Small intestine (tissue), 7 donors: Measurements from ENCODE around the gene CLEC2L. TPM values are rescaled to one million over a fixed set of nuclear protein-coding genes. Genes with fewer than 3 reads are reported as not detected.

Experiments used
- DNase-seq, 2 donors: peaks; one replicate each; pipeline versions ENCODE4 v3.0.0 to v3.0.0-alpha.2; 2013
- FAIRE-seq: peaks from 2 replicates; lab custom pipeline; 2012; peaks lifted over from hg19 to GRCh38; lab: Jason Lieb, UNC
- H3K27ac ChIP-seq, 3 donors: one replicate each; pipeline ENCODE4 v1.5.1; 2013; ENCODE audit warnings: low read length in 2 of 3, mild to moderate bottlenecking in 2 of 3, control low read depth in 1 of 3, inconsistent platforms in 1 of 3, low read depth in 1 of 3, moderate library complexity in 1 of 3
- H3K27me3 ChIP-seq, 3 donors: one replicate each; pipeline ENCODE4 v1.6.1; 2013; ENCODE audit warnings: low read length in 3 of 3, inconsistent platforms in 1 of 3; ENCODE audit not compliant: control insufficient read depth in 3 of 3, insufficient read depth in 3 of 3
- H3K36me3 ChIP-seq, 3 donors: one replicate each; pipeline ENCODE4 v1.6.1; 2013; ENCODE audit warnings: low read length in 3 of 3, inconsistent platforms in 1 of 3, low read depth in 1 of 3, mild to moderate bottlenecking in 1 of 3, moderate library complexity in 1 of 3; ENCODE audit not compliant: control insufficient read depth in 3 of 3, insufficient read depth in 2 of 3
- H3K4me1 ChIP-seq, 3 donors: one replicate each; pipeline ENCODE4 v1.6.1; 2013; ENCODE audit warnings: low read length in 2 of 3, inconsistent platforms in 1 of 3, low read depth in 1 of 3, mild to moderate bottlenecking in 1 of 3, moderate library complexity in 1 of 3; ENCODE audit not compliant: control insufficient read depth in 3 of 3, insufficient read depth in 2 of 3
- H3K4me3 ChIP-seq, 3 donors: one replicate each; pipeline ENCODE4 v1.5.1; 2013; ENCODE audit warnings: low read length in 3 of 3, control low read depth in 1 of 3, inconsistent platforms in 1 of 3, low read depth in 1 of 3, mild to moderate bottlenecking in 1 of 3, moderate library complexity in 1 of 3
- H3K9me3 ChIP-seq, 2 donors: one replicate each; pipeline ENCODE4 v1.6.1; 2013; ENCODE audit warnings: low read depth in 1 of 2, low read length in 1 of 2; ENCODE audit not compliant: control insufficient read depth in 2 of 2, insufficient read depth in 1 of 2
- WGBS, 3 donors: extraction: QIAGEN DNeasy Blood & Tissue Kit; methylation state at CpG; one replicate each; pipeline ENCODE4 v1.1.7; 2013; 5-methylcytosine and 5-hydroxymethylcytosine counted together
- polyA plus RNA-seq, 4 donors: library from polyadenylated mRNA; stranded (reverse) in 3 of 4; unstranded in 1 of 4; fragments of 200-250 nt in 3 of 4; fragments of 120-200 nt in 1 of 4; gene quantifications; one replicate each; pipeline versions ENCODE4 v1.2.1 to v1.2.3, GENCODE V29; 2013
- donor health status: healthy with polysubstance abuse.
- donor health status: control.
- donor health status: control.
- donor health status: Bipolar disorder and iron deficiency.
- donor health status: healthy.

CLEC2L gene
- polyA plus RNA-seq, 4 donors, result 0.22 to 1.4 TPM; not detected in 2

DNA sequence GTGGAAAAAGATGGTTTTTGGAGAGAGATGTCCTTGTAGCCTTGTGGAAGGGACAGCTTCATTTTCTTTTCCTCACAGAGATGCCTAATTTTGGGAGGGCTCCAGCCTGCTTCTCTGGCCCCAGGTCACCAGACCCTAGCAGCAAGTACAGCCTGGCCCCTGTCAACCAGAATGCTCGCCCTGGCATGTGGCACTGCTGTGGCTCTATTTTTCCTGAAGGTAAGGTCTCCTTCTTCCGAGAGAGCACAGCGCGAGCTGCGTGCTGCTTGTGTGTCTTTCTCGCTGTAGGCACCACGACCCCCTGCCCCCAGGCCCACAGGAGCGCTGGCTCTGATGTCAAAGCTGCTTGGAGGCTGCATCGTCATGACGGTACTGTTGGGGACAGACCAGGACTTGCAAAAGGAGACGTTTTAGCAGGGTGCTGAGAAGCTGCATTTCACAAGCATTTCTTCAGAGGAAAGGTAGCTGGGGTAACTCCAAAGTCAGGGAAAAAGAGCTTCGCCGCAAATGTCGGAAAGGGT lies 58.7 kb downstream of the CLEC2L start:
- Histone ChIP-seq H3K36me3 (peaks cover 8 to 63% (median 26%) of the 10 kb centered on the region in 3 donors), H3K4me3 (no peak overlapping the region), H3K4me1 (no peaks in the 10 kb centered on the region), H3K9me3 (no peaks in the 10 kb centered on the region), H3K27ac (no peak overlapping the region), H3K27me3 (no peaks in the 10 kb centered on the region)
- no peak for FAIRE-seq
- 92 to 97% (median 94%) methylated on average over 14 of the region's 14 CpGs for WGBS, 3 donors
- DNase-seq, result no peak

DNA sequence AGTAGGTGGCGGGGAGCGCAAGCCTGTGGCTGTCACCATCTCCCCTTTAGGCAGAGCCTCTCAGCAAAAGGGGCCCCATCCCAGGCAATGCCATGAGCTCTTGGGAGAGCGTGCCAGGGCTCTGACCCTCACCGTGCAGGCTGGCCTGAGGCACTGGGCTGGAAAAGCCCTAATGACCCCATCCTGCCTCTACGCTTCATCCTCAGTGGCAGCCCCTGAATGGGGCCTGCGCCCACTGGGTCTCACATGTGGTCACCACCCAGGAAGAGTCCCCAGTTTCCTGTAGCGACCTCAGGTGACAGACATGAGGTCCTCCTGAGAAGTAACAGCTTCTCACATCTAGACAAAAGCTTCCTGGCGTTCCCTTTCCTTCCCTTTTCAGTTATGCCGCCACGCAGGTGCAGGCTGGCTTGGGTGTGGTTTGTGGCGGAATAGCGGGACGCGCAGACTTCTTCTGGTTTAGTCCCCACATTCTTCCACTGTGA lies 59.2 kb downstream of the CLEC2L start:
- peaks cover 10 to 65% (median 26%) of the 10 kb centered on the region in 3 donors for H3K36me3 ChIP-seq
- H3K4me1 ChIP-seq, result no peaks in the 10 kb centered on the region
- H3K27me3 ChIP-seq, result no peaks in the 10 kb centered on the region
- DNase-seq (no peak), FAIRE-seq (no peak)
- WGBS, 3 donors, result 83 to 91% (median 84%) methylated on average over 14 of the region's 14 CpGs
- H3K4me3 ChIP-seq, result no peak overlapping the region
- H3K9me3 ChIP-seq, result no peaks in the 10 kb centered on the region
- H3K27ac ChIP-seq, result no peak overlapping the region

DNA sequence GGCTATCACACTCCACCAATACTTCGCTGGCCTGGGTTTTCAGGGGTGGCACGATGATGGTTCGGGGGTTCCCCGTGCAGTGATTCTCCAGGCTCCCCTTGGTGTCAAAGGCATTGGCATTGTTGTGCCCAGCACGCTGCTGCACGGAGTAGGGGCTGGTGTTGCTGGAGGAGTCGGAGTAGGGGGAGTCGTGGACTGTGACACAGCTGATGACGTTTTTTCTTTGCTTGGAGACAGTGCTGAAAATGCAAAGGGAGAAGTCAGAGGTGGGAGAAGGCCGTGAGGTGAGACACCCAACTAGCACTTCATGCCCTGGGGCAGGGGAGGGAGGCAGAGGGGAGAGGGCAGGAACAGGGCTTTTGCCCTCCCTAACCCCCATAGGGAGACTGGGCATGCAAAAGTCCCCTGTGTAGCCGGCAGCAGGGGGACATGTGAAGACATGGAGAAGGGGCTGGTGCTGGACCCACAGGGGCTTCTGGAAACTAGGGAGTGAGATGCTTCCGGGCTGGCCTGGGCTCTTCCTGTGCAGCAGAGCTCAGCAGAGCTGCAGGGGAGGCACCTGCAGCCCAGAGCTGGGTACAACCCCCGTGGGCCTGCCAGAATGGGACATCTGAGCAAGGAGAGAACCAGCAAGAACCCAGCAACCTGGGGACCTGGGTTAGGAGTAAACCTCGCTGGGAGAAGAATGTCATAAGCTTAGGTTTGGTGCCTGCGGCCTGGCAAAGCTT lies 60.5 kb downstream of the CLEC2L start:
- Histone ChIP-seq H3K36me3 (peaks cover 10 to 73% (median 26%) of the 10 kb centered on the region in 3 donors), H3K27me3 (no peaks in the 10 kb centered on the region), H3K9me3 (no peaks in the 10 kb centered on the region), H3K4me3 (no peak overlapping the region), H3K27ac (no peak overlapping the region), H3K4me1 (no peaks in the 10 kb centered on the region)
- no peak for FAIRE-seq
- no peak for DNase-seq
- 91 to 97% (median 95%) methylated on average over 15 of the region's 15 CpGs for WGBS, 3 donors

DNA sequence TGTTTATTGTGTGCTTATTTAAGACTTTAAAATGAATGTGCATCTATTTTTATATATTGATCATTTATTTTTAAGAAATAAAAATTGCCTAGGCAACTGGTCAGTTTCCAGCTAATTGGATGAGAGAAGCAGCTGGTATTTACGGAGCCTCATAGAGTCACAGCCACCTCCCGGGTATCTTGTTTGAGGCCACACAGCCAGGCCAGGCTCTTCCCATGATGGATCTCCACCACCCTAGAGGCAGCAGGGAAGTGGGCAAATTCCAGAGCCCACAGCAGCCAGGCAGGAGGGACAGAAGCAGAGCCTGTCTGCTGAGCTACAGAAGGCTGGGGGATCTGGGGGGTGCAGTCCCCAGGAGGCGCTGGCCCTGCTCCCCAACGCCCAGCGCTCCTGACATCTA lies 61.6 kb downstream of the CLEC2L start:
- DNase-seq (no peak), FAIRE-seq (no peak)
- no peaks in the 10 kb centered on the region for H3K27me3 ChIP-seq
- H3K4me3 ChIP-seq, result no peak overlapping the region
- H3K4me1 ChIP-seq, result no peaks in the 10 kb centered on the region
- H3K27ac ChIP-seq, result no peak overlapping the region
- peaks cover 8 to 69% (median 26%) of the 10 kb centered on the region in 3 donors for H3K36me3 ChIP-seq
- H3K9me3 ChIP-seq, result no peaks in the 10 kb centered on the region
- 74 to 86% (median 77%) methylated on average over 5 of the region's 5 CpGs for WGBS, 3 donors

DNA sequence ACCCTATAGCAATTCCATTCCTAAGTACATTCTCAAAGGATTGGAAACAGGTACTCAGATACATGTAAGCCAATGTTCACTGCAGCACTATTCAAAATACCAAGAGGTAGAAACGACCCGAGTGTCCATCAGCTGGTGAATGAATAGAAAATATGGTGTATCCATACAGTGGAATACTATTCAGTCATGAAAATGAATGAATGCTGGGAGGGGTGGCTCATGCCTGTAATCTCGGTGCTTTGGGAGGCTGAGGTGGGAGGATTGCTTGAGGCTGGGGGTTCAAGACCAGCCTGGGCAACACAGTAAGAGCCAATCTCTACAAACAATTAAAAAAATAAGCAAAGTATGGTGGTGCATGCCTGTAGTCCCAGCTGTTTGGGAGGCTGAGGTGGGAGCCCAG lies 62.8 kb downstream of the CLEC2L start:
- no peak for FAIRE-seq
- WGBS, 3 donors, result 94 to 97% (median 97%) methylated on average over 3 of the region's 3 CpGs

DNA sequence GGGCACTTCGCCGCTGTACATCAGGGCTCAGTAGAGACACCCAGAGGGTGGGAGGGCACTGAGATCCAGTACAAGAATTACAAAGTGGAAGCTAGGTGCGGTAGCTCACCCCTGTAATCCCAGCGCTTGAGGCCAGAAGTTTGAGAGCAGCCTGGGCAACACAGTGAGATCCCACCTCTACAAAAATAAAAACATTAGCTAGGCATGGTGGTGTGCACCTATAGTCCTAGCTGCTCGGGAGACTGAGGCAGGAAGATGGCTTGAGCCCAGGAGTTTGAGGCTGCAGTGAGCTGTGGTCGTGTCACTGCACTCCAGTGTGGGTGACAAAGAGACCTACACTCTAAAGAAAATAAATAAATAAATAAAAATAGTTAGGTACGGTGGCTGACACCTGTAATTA lies 64.0 kb downstream of the CLEC2L start:
- FAIRE-seq (no peak), DNase-seq (no peak)
- Histone ChIP-seq H3K4me3 (no peak overlapping the region), H3K4me1 (no peaks in the 10 kb centered on the region), H3K27me3 (no peaks in the 10 kb centered on the region), H3K36me3 (peaks cover 12 to 59% (median 14%) of the 10 kb centered on the region in 3 donors), H3K27ac (no peak overlapping the region), H3K9me3 (no peaks in the 10 kb centered on the region)
- 95 to 97% (median 97%) methylated on average over 7 of the region's 7 CpGs for WGBS, 3 donors

More for the DNA sequence above, 62.8 kb downstream of the CLEC2L start:
- Histone ChIP-seq H3K27me3 (no peaks in the 10 kb centered on the region), H3K9me3 (no peaks in the 10 kb centered on the region), H3K4me3 (no peak overlapping the region), H3K36me3 (peaks cover 11 to 65% (median 20%) of the 10 kb centered on the region in 3 donors), H3K4me1 (no peaks in the 10 kb centered on the region), H3K27ac (no peak overlapping the region)
- no peak for DNase-seq

DNA sequence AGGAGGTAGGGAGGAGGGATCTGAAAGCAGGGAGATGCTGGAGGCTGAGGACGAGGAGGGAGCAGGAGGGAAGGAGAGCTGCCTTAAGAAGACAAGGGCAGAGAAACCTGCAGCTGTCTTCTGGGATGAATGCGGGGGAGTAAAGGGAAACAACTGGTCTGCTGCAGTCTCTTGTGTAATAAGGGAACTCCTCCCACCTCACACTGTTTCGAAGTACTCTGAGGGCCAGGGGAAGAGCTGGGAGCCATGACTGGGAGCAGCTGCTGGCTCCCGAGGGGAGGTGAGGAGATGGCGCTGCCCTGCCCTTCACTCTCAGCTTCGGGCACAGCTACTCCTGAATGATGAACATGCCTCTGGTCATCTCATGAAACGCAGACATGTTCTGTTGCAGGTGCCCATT lies 65.1 kb downstream of the CLEC2L start:
- Histone ChIP-seq H3K4me3 (no peak overlapping the region), H3K27ac (no peak overlapping the region), H3K4me1 (no peaks in the 10 kb centered on the region), H3K36me3 (peaks cover 12 to 59% (median 16%) of the 10 kb centered on the region in 3 donors), H3K27me3 (no peaks in the 10 kb centered on the region), H3K9me3 (no peaks in the 10 kb centered on the region)
- FAIRE-seq (no peak), DNase-seq (no peak)
- WGBS, 3 donors, result 70 to 94% (median 79%) methylated on average over 7 of the region's 7 CpGs

DNA sequence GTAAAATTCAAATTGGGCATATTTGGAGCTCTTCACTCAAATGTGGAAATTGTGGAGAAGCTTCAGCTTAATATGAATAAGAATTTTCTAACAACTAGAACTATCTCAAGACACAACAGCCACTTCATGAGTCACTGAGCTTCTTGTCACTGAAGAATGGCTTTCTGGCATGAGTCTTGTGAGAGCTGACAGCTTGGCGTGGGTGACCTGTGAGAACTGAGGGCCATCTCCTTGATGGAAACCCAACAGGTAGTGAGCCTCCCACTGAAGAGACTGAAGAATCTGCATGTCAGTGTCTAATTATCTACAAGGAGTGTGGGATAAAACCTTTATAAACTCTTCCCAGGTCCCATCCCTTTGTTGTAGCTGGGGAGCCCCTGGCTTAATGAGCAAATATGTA lies 66.0 kb downstream of the CLEC2L start:
- Histone ChIP-seq H3K27ac (no peak overlapping the region), H3K4me3 (no peak overlapping the region), H3K9me3 (no peaks in the 10 kb centered on the region), H3K36me3 (peaks cover 13 to 55% (median 18%) of the 10 kb centered on the region in 3 donors), H3K27me3 (no peaks in the 10 kb centered on the region), H3K4me1 (no peaks in the 10 kb centered on the region)
- FAIRE-seq, result no peak
- 95 to 100% (median 100%) methylated on average over 1 of the region's 1 CpG for WGBS, 3 donors
- no peak for DNase-seq
